Naive B cell (primary cell): ENCODE results near the gene TLR7. TPM values are rescaled to one million over a fixed set of nuclear protein-coding genes. Genes with fewer than 3 reads are reported as not detected.
A peak's percentile ranks its signal among the peaks of the same experiment; 100 is the strongest.

Experiments
- ATAC-seq, 2 donors: fragments of 150-1000 bp; cut with Tn5 transposase; 2 replicates each; pipeline ENCODE4 v1.10.0; 2021; ENCODE audit warnings: low read depth in 2 of 2, mild to moderate bottlenecking in 2 of 2, moderate library complexity in 2 of 2
- DNase-seq: peaks from one replicate; pipeline ENCODE4 v3.0.0; 2022
- H3K27ac Mint-ChIP-seq, 6 donors: one replicate each; pipeline ENCODE4 v1.8.0; 2020 to 2022; ENCODE audit warnings: mild to moderate bottlenecking in 6 of 6, mixed read lengths in 6 of 6, moderate library complexity in 5 of 6, inconsistent platforms in 2 of 6
- H3K27me3 Mint-ChIP-seq, 3 donors: one replicate each; pipeline ENCODE4 v1.8.0; 2021 to 2022; ENCODE audit warnings: mixed read lengths in 3 of 3, mild to moderate bottlenecking in 1 of 3
- H3K36me3 Mint-ChIP-seq, 2 donors: one replicate each; pipeline ENCODE4 v1.8.0; 2020 to 2022; ENCODE audit warnings: mixed read lengths in 2 of 2, inconsistent platforms in 1 of 2, mild to moderate bottlenecking in 1 of 2
- H3K4me1 Mint-ChIP-seq, 3 donors: one replicate each; pipeline ENCODE4 v1.8.0; 2020 to 2022; ENCODE audit warnings: mixed read lengths in 3 of 3, inconsistent platforms in 1 of 3, mild to moderate bottlenecking in 1 of 3, moderate library complexity in 1 of 3
- H3K4me3 Mint-ChIP-seq, 8 donors: one replicate each; pipeline ENCODE4 v1.8.0; 2020 to 2022; ENCODE audit warnings: mild to moderate bottlenecking in 8 of 8, mixed read lengths in 8 of 8, moderate library complexity in 8 of 8, inconsistent platforms in 2 of 8
- H3K9me3 Mint-ChIP-seq, 7 donors: one replicate each; pipeline ENCODE4 v1.8.0; 2020 to 2022; ENCODE audit warnings: mixed read lengths in 7 of 7, mild to moderate bottlenecking in 5 of 7, inconsistent platforms in 2 of 7, moderate library complexity in 1 of 7
- polyA plus RNA-seq, 6 donors: library from polyadenylated mRNA; unstranded; fragments of 300-500 nt; fragmentation: Illumina TruSeq; gene quantifications; one replicate each; pipeline ENCODE4 v1.2.3, GENCODE V29; 2021; ENCODE audit warnings: low read depth in 6 of 6

Gene TLR7
- polyA plus RNA-seq: 10 to 100 TPM in 5 of 6 donors, 1 to 10 TPM in 1; 7.4 to 50.2 (median 30.3) TPM

DNA sequence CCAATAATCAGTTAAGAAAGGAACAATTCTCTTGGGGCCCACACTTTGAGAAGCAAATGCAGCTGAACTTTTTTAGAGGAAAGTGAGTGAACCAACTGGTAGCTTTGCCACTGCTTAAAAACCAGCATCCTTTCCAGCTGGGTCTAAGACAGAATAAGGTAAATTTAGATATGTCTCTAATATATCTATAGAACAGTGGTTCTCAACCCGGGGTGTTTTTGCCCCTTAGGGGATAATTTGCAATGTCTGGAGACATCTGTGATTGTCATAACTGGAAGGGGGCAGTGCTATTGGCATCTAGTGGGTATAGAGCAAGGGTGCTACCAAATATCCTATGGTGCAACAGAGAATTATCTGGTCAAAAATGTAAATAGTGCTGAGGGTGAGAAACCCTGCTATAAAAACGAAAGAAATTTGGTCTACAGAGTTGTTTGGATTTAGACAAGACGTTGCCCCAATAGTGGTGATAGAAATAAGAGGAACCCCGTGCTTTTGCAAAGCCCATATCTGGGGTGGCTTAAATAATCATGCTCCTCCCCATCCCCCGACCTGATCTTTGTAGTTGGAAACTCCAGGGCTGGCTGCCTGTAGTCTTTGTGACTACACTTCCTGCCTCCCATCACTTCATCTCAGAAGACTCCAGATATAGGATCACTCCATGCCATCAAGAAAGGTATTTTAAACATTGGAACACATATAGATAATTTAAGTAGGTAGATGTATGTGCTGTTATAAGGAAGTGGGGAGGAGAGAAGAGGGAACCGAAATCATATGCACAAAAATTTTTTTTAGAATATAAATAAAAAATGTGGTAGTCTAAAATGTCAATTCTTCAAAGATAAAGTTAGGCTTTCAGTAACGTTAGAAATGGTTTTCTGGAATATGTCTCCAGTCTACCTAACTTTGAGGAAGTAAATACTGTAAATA is at the start of gene TLR7:
TSS of gene TLR7 (plus strand) at position 622 of the 927 bp plus-strand sequence. CDS start 507 bp downstream, outside the sequence.
- peak within 1 kb of the TSS; percentile 85 to 99 (median 96) for H3K4me3 Mint-ChIP-seq
- no peaks in the 10 kb centered on the region for H3K27me3 Mint-ChIP-seq
- peak within 1 kb of the TSS; percentile 82 to 98 (median 94) for H3K27ac Mint-ChIP-seq
- DNase-seq (peak; percentile 37), ATAC-seq (peak; percentile 64 to 73)
- peaks cover 12 to 38% (median 19%) of the 10 kb centered on the region in 3 donors for H3K4me1 Mint-ChIP-seq
- H3K9me3 Mint-ChIP-seq: peaks cover 0 to 18% (median 10%) of the 10 kb centered on the region in 7 donors
- peaks cover 5 to 17% of the 10 kb centered on the region in 2 donors for H3K36me3 Mint-ChIP-seq

DNA sequence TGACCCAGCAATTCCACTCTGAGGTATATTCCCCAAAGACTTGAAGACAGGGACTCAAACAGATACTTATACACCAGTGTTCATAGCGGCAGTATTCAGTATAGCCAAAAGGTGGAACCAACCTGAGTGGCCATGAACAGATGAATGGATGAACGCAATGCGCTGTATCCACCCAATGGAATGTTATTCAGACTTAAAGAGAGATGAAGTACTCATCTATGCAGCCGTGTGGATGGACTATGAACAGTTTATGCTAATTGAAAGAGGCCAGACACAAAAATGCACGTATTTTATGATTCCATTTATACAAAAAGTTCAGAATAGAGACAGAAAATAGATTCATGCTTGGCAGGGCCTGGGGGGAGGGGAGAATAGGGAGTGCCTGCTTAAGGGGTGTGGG is 49.3 kb upstream of the TLR7 start:
- H3K27me3 Mint-ChIP-seq: no peaks in the 10 kb centered on the region
- no peak overlapping the region for H3K4me3 Mint-ChIP-seq
- no peaks in the 10 kb centered on the region for H3K9me3 Mint-ChIP-seq
- H3K36me3 Mint-ChIP-seq: peaks cover 0 to 5% of the 10 kb centered on the region in 2 donors
- DNase-seq (no peak), ATAC-seq (no peak)
- no peak overlapping the region for H3K27ac Mint-ChIP-seq
- H3K4me1 Mint-ChIP-seq: peaks cover 0 to 6% (median 0%) of the 10 kb centered on the region in 3 donors

- H3K9me3 Mint-ChIP-seq: no peaks in the 10 kb centered on the region
- peak overlapping the region in 2 of 6 donors; percentile 16 to 49 for H3K27ac Mint-ChIP-seq
- no peaks in the 10 kb centered on the region for H3K27me3 Mint-ChIP-seq
- H3K36me3 Mint-ChIP-seq: peaks cover 0 to 9% of the 10 kb centered on the region in 2 donors
- H3K4me3 Mint-ChIP-seq: no peak overlapping the region
- ATAC-seq: no peak
- H3K4me1 Mint-ChIP-seq: peaks cover 0 to 6% (median 0%) of the 10 kb centered on the region in 3 donors
- no peak for DNase-seq
Observed at GRCh38 chrX:12819222-12819621, 47.6 kb upstream of the TLR7 start.

DNA sequence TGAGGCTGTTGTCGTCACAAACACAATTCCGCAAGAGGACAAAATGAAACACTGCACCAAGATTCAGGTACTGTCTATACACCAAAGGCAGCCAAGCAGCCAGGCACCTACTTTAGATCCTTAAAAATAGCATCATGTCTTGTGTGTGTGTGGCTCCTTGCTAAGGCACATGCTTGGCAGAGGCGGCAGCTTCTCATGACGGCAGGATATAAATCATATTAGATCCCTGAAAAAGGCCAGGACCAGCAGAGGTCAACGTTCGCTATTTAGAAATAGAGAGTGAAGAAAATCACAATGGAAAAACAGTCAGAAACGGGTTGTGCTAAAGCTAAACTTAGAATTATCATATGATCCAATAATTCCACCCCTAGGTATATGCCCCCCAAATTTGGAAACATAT is 46.1 kb upstream of the TLR7 start:
- Mint-ChIP-seq H3K27ac (no peak overlapping the region), H3K27me3 (no peaks in the 10 kb centered on the region), H3K36me3 (peaks cover 0 to 9% of the 10 kb centered on the region in 2 donors), H3K9me3 (peaks cover 0 to 1% (median 0%) of the 10 kb centered on the region in 7 donors), H3K4me1 (peaks cover 0 to 9% (median 0%) of the 10 kb centered on the region in 3 donors), H3K4me3 (no peak overlapping the region)
- no peak for DNase-seq
- no peak for ATAC-seq

GRCh38 chrX:12824944-12825343 is 41.9 kb upstream of the TLR7 start:
- Mint-ChIP-seq H3K9me3 (peaks cover 0 to 5% (median 0%) of the 10 kb centered on the region in 7 donors), H3K4me3 (no peak overlapping the region), H3K27ac (no peak overlapping the region), H3K27me3 (no peaks in the 10 kb centered on the region), H3K36me3 (peaks cover 0 to 9% of the 10 kb centered on the region in 2 donors), H3K4me1 (peaks cover 0 to 9% (median 0%) of the 10 kb centered on the region in 3 donors)
- ATAC-seq: no peak
- DNase-seq: no peak

- DNase-seq (no peak), ATAC-seq (no peak)
- Mint-ChIP-seq H3K4me1 (peaks cover 0 to 9% (median 0%) of the 10 kb centered on the region in 3 donors), H3K4me3 (no peak overlapping the region), H3K27ac (no peak overlapping the region), H3K36me3 (peaks cover 0 to 5% of the 10 kb centered on the region in 2 donors), H3K9me3 (peaks cover 0 to 5% (median 0%) of the 10 kb centered on the region in 7 donors), H3K27me3 (no peaks in the 10 kb centered on the region)
Observed at GRCh38 chrX:12825801-12826200, 41.1 kb upstream of the TLR7 start.

DNA sequence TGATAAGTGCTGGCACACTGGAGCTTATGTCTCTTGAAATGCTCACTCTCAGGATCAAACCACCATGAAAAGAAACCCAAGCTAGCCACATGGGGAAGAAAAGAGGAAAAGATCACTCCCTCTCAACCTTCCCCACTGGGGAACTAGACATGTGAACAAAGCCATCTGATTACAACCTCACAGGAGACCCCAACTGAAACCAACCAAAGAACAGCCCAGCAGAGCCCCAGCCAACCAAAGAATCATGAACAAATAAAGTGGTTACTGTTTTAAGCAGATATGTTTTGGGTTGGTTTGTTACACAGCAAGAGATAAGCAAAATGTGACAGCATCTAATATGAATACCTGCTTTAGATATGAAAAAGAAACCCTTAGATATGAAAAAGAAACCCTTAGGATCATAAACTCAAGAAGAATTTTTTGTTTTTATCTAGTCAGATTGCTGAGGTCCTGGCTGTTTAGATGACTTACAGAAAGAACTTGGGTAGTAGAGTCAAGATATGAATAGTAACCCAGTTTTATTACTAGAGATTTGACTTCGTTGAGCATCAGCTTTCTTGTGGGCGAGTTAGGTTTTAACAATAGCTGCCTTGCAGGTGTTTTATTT is 23.7 kb upstream of the TLR7 start:
- peaks cover 0 to 1% (median 0%) of the 10 kb centered on the region in 7 donors for H3K9me3 Mint-ChIP-seq
- peak overlapping the region; percentile 5 to 97 (median 81) for H3K27ac Mint-ChIP-seq
- no peaks in the 10 kb centered on the region for H3K27me3 Mint-ChIP-seq
- H3K4me1 Mint-ChIP-seq: peaks cover 4 to 11% (median 10%) of the 10 kb centered on the region in 3 donors
- no peaks in the 10 kb centered on the region for H3K36me3 Mint-ChIP-seq
- DNase-seq (no peak), ATAC-seq (no peak)
- peak overlapping the region; percentile 1 to 83 (median 52) for H3K4me3 Mint-ChIP-seq

GRCh38 chrX:12843668-12844279 is 23.1 kb upstream of the TLR7 start:
- peaks cover 4 to 11% (median 10%) of the 10 kb centered on the region in 3 donors for H3K4me1 Mint-ChIP-seq
- H3K27me3 Mint-ChIP-seq: no peaks in the 10 kb centered on the region
- H3K9me3 Mint-ChIP-seq: peaks cover 0 to 3% (median 0%) of the 10 kb centered on the region in 7 donors
- peak overlapping the region; percentile 56 to 97 (median 85) for H3K27ac Mint-ChIP-seq
- peak; percentile 63 to 67 for ATAC-seq
- no peaks in the 10 kb centered on the region for H3K36me3 Mint-ChIP-seq
- DNase-seq: no peak
- peak overlapping the region in 7 of 8 donors; percentile 17 to 83 (median 57) for H3K4me3 Mint-ChIP-seq

DNA sequence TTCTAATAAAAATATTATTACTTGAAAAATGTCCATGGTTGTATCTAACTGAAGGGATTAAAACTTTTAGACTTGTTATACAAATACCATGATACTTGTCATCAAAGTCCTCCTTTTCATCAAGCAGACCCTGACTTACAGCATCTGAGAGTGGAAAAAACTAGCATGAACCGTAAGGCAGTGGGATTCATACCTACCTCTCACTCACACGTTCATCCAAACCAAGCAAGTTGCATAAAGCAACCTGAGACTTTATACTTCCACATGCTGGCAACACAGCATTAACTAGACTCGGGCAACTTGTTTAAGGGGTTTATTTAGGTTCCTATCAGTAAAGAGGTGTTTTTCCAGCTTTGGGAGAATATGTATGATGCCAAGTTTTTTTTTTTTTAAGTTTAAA is 22.6 kb upstream of the TLR7 start:
- ATAC-seq: no peak
- H3K27me3 Mint-ChIP-seq: no peaks in the 10 kb centered on the region
- H3K36me3 Mint-ChIP-seq: no peaks in the 10 kb centered on the region
- peak overlapping the region in 4 of 6 donors; percentile 78 to 97 (median 86) for H3K27ac Mint-ChIP-seq
- peaks cover 0 to 9% (median 1%) of the 10 kb centered on the region in 7 donors for H3K9me3 Mint-ChIP-seq
- no peak for DNase-seq
- H3K4me1 Mint-ChIP-seq: peaks cover 4 to 11% (median 10%) of the 10 kb centered on the region in 3 donors
- H3K4me3 Mint-ChIP-seq: peak overlapping the region in 7 of 8 donors; percentile 17 to 83 (median 57)

DNA sequence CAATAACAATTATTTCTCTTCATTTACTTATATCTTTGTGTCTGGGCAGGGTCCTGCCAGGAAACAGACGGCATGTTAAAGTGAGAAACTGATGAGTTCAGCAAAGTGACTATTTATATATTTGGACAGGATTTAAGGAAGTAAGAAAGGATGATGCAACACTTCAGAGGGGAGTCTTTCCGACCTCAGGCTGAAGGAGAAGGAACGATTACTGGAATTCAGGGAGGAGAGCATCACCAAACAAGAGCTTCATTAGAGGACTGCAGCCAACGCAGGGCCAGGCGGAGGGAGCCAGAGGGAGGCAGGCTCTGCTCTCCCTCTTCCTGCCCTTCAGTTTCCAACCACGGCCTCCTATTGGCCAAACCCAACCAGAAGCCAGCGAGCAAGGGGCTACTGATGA is 1.5 kb upstream of the TLR7 start:
- H3K9me3 Mint-ChIP-seq: peaks cover 0 to 21% (median 10%) of the 10 kb centered on the region in 7 donors
- no peak for ATAC-seq
- DNase-seq: no peak
- H3K27ac Mint-ChIP-seq: peak overlapping the region in 3 of 6 donors; percentile 22 to 88 (median 36)
- no peaks in the 10 kb centered on the region for H3K27me3 Mint-ChIP-seq
- peak overlapping the region in 4 of 8 donors; percentile 16 to 59 (median 48) for H3K4me3 Mint-ChIP-seq
- H3K36me3 Mint-ChIP-seq: peaks cover 5 to 16% of the 10 kb centered on the region in 2 donors
- H3K4me1 Mint-ChIP-seq: peaks cover 7 to 30% (median 15%) of the 10 kb centered on the region in 3 donors

DNA sequence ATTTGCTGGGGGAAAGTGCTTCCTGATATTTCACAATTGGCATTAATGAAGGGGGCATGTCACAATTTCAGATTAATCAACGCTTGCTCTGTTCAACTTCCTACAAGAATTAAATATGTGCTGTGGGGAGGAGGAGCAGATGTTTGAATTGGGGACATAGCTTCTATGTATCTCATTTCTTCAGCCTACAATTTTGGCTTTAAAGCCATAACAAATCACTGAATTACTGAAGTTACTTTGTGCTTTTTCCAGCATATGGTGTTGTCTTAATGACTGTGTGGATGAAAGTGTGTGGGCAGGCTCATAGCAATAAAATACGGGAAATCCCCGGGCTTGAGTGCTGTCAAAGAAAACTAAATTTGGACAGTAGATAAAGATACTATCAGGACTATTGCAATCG is 813 bp downstream of the TLR7 start:
- peaks cover 7 to 24% of the 10 kb centered on the region in 2 donors for H3K36me3 Mint-ChIP-seq
- no peak for DNase-seq
- H3K4me1 Mint-ChIP-seq: peaks cover 22 to 48% (median 25%) of the 10 kb centered on the region in 3 donors
- H3K27me3 Mint-ChIP-seq: no peaks in the 10 kb centered on the region
- peak overlapping the region; percentile 58 to 98 (median 86) for H3K27ac Mint-ChIP-seq
- peaks cover 0 to 12% (median 8%) of the 10 kb centered on the region in 7 donors for H3K9me3 Mint-ChIP-seq
- peak; percentile 27 to 32 for ATAC-seq
- H3K4me3 Mint-ChIP-seq: peak overlapping the region; percentile 85 to 99 (median 96)

- Mint-ChIP-seq H3K4me1 (peaks cover 25 to 56% (median 28%) of the 10 kb centered on the region in 3 donors), H3K27ac (peak overlapping the region; percentile 10 to 98 (median 86)), H3K4me3 (peak overlapping the region; percentile 85 to 99 (median 96)), H3K36me3 (peaks cover 14 to 32% of the 10 kb centered on the region in 2 donors), H3K27me3 (no peaks in the 10 kb centered on the region), H3K9me3 (peaks cover 0 to 11% (median 6%) of the 10 kb centered on the region in 7 donors)
- DNase-seq (no peak), ATAC-seq (peak in 1 of 2 donors; percentile 34)
Observed at GRCh38 chrX:12868747-12869146, 1.9 kb downstream of the TLR7 start.

- ATAC-seq (peak; percentile 48 to 49), DNase-seq (no peak)
- peak overlapping the region; percentile 30 to 66 (median 56) for H3K27ac Mint-ChIP-seq
- H3K4me1 Mint-ChIP-seq: peaks cover 29 to 57% (median 35%) of the 10 kb centered on the region in 3 donors
- H3K9me3 Mint-ChIP-seq: peaks cover 0 to 16% (median 5%) of the 10 kb centered on the region in 7 donors
- H3K36me3 Mint-ChIP-seq: peaks cover 22 to 32% of the 10 kb centered on the region in 2 donors
- H3K27me3 Mint-ChIP-seq: no peaks in the 10 kb centered on the region
- peak overlapping the region; percentile 30 to 77 (median 68) for H3K4me3 Mint-ChIP-seq
Observed at GRCh38 chrX:12871257-12871656, 4.4 kb downstream of the TLR7 start.
